Tibial artery (tissue), 4 donors: ENCODE measurements around the gene MKLN1.

Experiments
- DNase-seq, 2 donors: peaks; one replicate each; pipeline ENCODE4 v3.0.0-alpha.2; 2019
- H3K27ac ChIP-seq, 2 donors: fragments of 200-600 bp; sonication (generic) in 1 of 2; 1 replicate in 1 of 2; 2 replicates in 1 of 2; pipeline ENCODE4 v1.5.1; 2018 to 2019; ENCODE audit warnings: mild to moderate bottlenecking in 1 of 2
- H3K27me3 ChIP-seq, 2 donors: fragments of 200-600 bp; sonication (generic) in 1 of 2; one replicate each; pipeline versions ENCODE4 v1.5.1 to v1.6.0; 2016 to 2019
- H3K36me3 ChIP-seq, 3 donors: fragments of 200-600 bp; sonication (generic) in 2 of 3; one replicate each; pipeline ENCODE4 v1.5.1; 2016 to 2019; ENCODE audit warnings: mild to moderate bottlenecking in 2 of 3
- H3K4me1 ChIP-seq, 4 donors: fragments of 200-600 bp; sonication (generic) in 2 of 4; 1 replicate in 3 of 4; 2 replicates in 1 of 4; pipeline ENCODE4 v1.5.1; 2016 to 2019
- H3K4me3 ChIP-seq, 2 donors: fragments of 200-600 bp; sonication (generic) in 1 of 2; 1 replicate in 1 of 2; 2 replicates in 1 of 2; pipeline ENCODE4 v1.5.1; 2018 to 2019; ENCODE audit warnings: mild to moderate bottlenecking in 2 of 2
- H3K9me3 ChIP-seq, 3 donors: fragments of 200-600 bp; sonication (generic) in 1 of 3; one replicate each; pipeline ENCODE4 v1.5.1; 2016 to 2019
- intact Hi-C: fragments of 100-400 bp; cut with DNase I; formaldehyde crosslinking; loops from one replicate; pipeline ENCODE4 v1.15.0; 2023; ENCODE audit warnings: low total_unique reads
- TF ChIP-seq, protein P1 (sequence below), 2 experiments: fragments of 200-600 bp in 1 of 2; fragments of 450-650 bp in 1 of 2; IDR thresholded peaks; one replicate each; pipeline ENCODE4 v1.5.1; 2017 to 2019; ENCODE audit warnings: antibody characterized with exemption in 2 of 2, mild to moderate bottlenecking in 1 of 2, moderate library complexity in 1 of 2

Gene MKLN1

GRCh38 chr7:131288450-131288849, 39.2 kb upstream of the MKLN1 start:
- TF ChIP-seq, protein P1, sequence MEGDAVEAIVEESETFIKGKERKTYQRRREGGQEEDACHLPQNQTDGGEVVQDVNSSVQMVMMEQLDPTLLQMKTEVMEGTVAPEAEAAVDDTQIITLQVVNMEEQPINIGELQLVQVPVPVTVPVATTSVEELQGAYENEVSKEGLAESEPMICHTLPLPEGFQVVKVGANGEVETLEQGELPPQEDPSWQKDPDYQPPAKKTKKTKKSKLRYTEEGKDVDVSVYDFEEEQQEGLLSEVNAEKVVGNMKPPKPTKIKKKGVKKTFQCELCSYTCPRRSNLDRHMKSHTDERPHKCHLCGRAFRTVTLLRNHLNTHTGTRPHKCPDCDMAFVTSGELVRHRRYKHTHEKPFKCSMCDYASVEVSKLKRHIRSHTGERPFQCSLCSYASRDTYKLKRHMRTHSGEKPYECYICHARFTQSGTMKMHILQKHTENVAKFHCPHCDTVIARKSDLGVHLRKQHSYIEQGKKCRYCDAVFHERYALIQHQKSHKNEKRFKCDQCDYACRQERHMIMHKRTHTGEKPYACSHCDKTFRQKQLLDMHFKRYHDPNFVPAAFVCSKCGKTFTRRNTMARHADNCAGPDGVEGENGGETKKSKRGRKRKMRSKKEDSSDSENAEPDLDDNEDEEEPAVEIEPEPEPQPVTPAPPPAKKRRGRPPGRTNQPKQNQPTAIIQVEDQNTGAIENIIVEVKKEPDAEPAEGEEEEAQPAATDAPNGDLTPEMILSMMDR (IDR thresholded peaks at IDR 0.05) = no peak
- Histone ChIP-seq H3K9me3 (no peaks in the 10 kb centered on the region), H3K27ac (no peak overlapping the region), H3K4me3 (no peak overlapping the region), H3K4me1 (peaks cover 0 to 31% (median 17%) of the 10 kb centered on the region in 4 donors), H3K36me3 (no peaks in the 10 kb centered on the region), H3K27me3 (no peaks in the 10 kb centered on the region)
- intact Hi-C loops = no loop called here
- DNase-seq = no peak

DNA sequence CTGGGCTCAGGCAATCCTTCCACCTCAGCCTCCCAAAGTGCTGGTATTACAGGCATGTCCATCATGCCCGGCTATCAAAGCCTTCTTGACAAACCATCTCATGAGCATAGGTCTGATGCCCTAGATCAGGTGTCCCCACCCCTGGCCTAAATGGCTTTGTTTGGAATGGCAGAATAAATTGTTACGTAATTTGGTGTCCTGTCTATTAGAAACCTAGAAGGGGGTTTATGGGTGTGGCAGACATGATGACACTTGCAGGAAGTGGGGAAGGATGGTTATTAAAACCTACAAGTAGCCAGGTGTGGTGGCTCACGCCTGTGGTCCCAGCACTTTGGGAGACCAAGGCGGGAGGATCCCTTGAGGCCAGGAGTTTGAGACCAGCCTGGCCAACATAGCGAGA, 38.6 kb upstream of the MKLN1 start:
- Histone ChIP-seq H3K36me3 (no peaks in the 10 kb centered on the region), H3K4me1 (peaks cover 0 to 29% (median 17%) of the 10 kb centered on the region in 4 donors), H3K4me3 (no peak overlapping the region), H3K9me3 (no peaks in the 10 kb centered on the region), H3K27ac (no peak overlapping the region), H3K27me3 (no peaks in the 10 kb centered on the region)
- no peak for DNase-seq
- intact Hi-C loops = no loop called here
- TF ChIP-seq, protein P1 (IDR thresholded peaks at IDR 0.05) = no peak

DNA sequence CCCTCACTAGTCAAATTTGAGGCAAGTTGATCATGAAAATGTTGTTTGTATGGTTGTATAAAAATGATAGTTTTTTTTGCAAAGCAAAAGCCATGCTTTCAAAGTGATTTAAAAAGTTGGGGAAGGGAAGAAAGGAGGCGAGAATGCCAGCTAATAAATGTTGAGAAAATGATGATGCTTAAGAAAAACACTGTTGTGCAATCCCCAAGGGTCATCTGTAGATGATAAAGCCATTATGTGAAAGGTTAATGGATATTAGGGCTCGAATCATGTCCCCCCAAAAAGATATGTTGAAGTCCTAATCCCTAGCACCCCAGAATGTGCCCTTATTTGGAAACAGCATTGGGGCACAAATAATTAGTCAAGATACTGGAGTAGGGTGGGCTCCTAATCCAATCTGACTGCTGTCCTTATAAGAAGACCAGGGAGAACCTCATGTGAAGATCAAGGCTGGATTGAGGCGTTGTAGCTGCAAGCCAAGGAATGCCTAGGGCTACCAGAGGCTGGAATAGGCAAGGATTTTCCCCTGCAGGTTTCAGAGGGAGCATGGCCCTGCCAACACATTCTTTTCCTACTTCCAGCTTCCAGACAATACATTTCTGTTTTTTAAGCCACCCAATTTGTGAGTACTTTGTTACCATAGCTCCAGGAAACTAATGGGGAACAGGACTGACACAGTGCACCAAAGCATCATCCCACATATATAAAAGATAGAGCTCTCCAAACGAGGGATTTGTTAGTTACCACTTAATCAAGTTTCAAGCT, 35.4 kb upstream of the MKLN1 start:
- intact Hi-C loops = no loop called here
- no peak for DNase-seq
- Histone ChIP-seq H3K9me3 (no peaks in the 10 kb centered on the region), H3K27ac (no peak overlapping the region), H3K4me3 (no peak overlapping the region), H3K4me1 (peaks cover 0 to 4% (median under 1%) of the 10 kb centered on the region in 4 donors), H3K36me3 (no peaks in the 10 kb centered on the region), H3K27me3 (no peaks in the 10 kb centered on the region)
- TF ChIP-seq, protein P1 (IDR thresholded peaks at IDR 0.05) = no peak

- Histone ChIP-seq H3K27ac (no peak overlapping the region), H3K4me3 (no peak overlapping the region), H3K9me3 (no peaks in the 10 kb centered on the region), H3K27me3 (no peaks in the 10 kb centered on the region), H3K4me1 (peaks cover 0 to 4% (median 0%) of the 10 kb centered on the region in 4 donors), H3K36me3 (no peaks in the 10 kb centered on the region)
- TF ChIP-seq, protein P1 (IDR thresholded peaks at IDR 0.05) = no peak
- intact Hi-C loops = no loop called here
- peak in 1 of 2 donors; percentile 37 for DNase-seq
Measured at GRCh38 chr7:131293018-131293417, 34.7 kb upstream of the MKLN1 start.

DNA sequence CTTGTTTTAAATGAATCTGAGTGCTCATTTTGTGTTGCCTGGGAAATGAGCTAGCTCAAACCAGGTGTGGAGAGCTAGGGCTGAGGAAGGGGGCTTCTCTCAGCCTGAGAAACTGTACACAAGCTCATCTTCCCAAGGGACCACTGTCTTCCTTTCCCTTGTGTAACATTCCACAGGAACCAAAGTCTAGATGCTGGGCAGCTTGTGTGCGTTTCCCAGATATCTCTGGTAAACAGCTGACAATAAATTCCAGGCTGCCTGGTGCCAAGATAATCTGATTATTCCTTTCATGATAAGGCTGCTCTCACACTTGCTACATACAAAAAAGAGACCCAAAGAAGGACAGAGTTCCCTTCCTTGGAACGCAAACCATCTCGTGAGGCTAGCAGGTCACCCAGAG, 33.1 kb upstream of the MKLN1 start:
- Histone ChIP-seq H3K4me3 (no peak overlapping the region), H3K4me1 (peaks cover 0 to 6% (median 2%) of the 10 kb centered on the region in 4 donors), H3K27me3 (no peaks in the 10 kb centered on the region), H3K27ac (no peak overlapping the region), H3K36me3 (no peaks in the 10 kb centered on the region), H3K9me3 (no peaks in the 10 kb centered on the region)
- intact Hi-C loops = no loop called here
- no peak for DNase-seq
- TF ChIP-seq, protein P1 (IDR thresholded peaks at IDR 0.05) = no peak
